ENCODE measurements around the gene HES2.

DNA sequence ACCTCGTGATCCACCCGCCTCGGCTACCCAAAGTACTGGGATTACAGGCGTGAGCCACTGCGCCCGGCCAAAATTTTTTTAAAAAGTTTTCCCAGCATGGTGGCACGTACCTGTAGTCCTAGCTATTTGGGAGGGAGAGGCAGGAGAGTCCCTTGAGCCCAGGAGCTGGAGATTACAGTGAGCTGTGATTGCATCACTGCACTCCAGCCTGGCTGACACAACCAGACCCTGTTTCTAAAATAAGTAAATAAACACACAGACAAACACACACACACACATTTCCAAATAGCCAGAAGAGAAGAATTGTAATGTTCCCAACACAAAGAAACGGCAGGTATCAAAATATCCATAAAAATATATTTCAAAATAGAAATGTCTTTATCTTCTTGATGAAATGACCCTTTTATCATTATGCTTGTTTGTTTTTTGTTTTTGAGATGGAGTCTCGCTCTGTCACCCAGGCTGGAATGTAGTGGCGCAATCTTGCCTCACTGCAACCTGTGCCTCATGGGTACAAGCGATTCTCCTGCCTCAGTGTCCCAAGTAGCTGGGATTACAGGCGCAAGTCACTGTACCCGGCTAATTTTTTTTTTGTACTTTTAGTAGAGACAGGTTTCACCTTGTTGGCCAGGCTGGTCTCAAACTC is 9.3 kb downstream of the HES2 start:
- TF ChIP-seq POLR2A (IDR thresholded peaks at IDR 0.05) = no peak
- no peak for TF ChIP-seq CTCF (IDR thresholded peaks at IDR 0.05)

Data from lower leg skin (tissue), 3 donors.